Body of pancreas (tissue), 4 donors: ENCODE results near the gene SFPQ. TPM values are rescaled to one million over a fixed set of nuclear protein-coding genes. Genes with fewer than 3 reads are reported as not detected.

Experiments used
- ATAC-seq: fragments of 150-250 bp; one replicate; pipeline ENCODE4 v1.9.1; 2016
- DNase-seq, 4 donors: peaks; one replicate each; pipeline ENCODE4 v3.0.0-alpha.2; 2019
- H3K27ac ChIP-seq, 4 donors: fragments of 200-600 bp; sonication (generic); 1 replicate in 3 of 4; 2 replicates in 1 of 4; pipeline versions ENCODE4 v1.5.1 to v1.6.1; 2016 to 2019; ENCODE audit warnings: mild to moderate bottlenecking in 1 of 4, mixed read lengths in 1 of 4, moderate library complexity in 1 of 4
- H3K27me3 ChIP-seq, 2 donors: fragments of 200-600 bp; sonication (generic); one replicate each; pipeline ENCODE4 v1.6.0; 2016; ENCODE audit warnings: mild to moderate bottlenecking in 1 of 2
- H3K36me3 ChIP-seq, 2 donors: fragments of 200-600 bp; sonication (generic); replicated peaks in 1 of 2; 2 replicates each; pipeline ENCODE4 v1.5.1; 2016; ENCODE audit warnings: low read depth in 2 of 2; ENCODE audit not compliant: insufficient read depth in 1 of 2
- H3K4me1 ChIP-seq: fragments of 200-600 bp; sonication (generic); one replicate; pipeline ENCODE4 v1.6.0; 2016
- H3K4me3 ChIP-seq, 2 donors: fragments of 200-600 bp; sonication (generic); 1 replicate in 1 of 2; 2 replicates in 1 of 2; pipeline ENCODE4 v1.5.1; 2016 to 2019
- H3K9me3 ChIP-seq, 3 donors: fragments of 200-600 bp; sonication (generic); 1 replicate in 2 of 3; 2 replicates in 1 of 3; pipeline ENCODE4 v1.5.1; 2016
- POLR2A ChIP-seq, 3 donors: fragments of 450-650 bp; IDR thresholded peaks; one replicate each; pipeline ENCODE4 v1.6.1; 2016; ENCODE audit warnings: antibody characterized with exemption in 3 of 3, mild to moderate bottlenecking in 2 of 3
- WGBS, 2 donors: methylation state at CpG; one replicate each; pipeline ENCODE4 v1.1.5; 2017; 5-methylcytosine and 5-hydroxymethylcytosine counted together
- intact Hi-C: fragments of 100-400 bp; cut with DNase I; formaldehyde crosslinking; loops from one replicate; pipeline ENCODE4 v1.15.1; 2023
- total RNA-seq, 2 donors: library from RNA; depleted of rRNA; stranded (reverse); fragments of >200 nt; gene quantifications; one replicate each; pipeline ENCODE4 v1.1.0, GENCODE V29; 2016
- TF ChIP-seq, protein P1 (sequence below), 7 experiments: fragments of 450-650 bp in 4 of 7; fragments of 200-600 bp in 3 of 7; sonication (generic) in 3 of 7; IDR thresholded peaks; one replicate each; pipeline ENCODE4 v1.5.1; 2016 to 2019; ENCODE audit warnings: antibody characterized with exemption in 7 of 7

SFPQ gene
- total RNA-seq, 2 donors from 2014 or later = 163 to 170 TPM

DNA sequence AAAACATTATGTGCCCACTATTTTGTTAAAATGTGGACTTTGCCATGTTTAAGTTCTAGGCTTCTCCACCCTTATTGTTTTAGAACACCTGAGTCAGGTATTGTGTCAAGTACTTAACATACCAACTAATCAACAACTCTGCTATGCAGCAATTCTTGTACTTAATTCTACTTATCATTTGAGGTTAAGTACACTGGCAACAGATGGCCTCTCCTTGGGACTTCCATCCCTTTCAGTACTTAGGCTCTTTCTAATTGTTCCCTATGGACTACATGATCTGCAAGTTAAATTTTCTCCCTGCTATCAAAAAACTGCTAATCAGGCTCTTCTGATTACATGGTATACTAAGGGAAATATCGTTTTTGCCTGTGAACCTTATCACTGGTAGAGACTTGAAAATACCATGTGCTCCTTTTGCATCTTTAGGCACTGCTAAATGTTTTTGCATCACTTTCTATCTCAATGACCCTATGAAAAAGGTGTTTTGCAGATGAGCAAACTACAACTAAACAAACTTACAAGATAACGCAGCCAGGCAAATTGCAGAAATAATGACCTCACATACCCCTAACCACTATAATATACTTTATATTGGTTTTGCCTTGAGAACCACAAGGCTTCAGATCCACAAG is 18.9 kb downstream of the SFPQ start:
- Histone ChIP-seq H3K27ac (no peak overlapping the region), H3K9me3 (no peaks in the 10 kb centered on the region), H3K4me3 (no peak overlapping the region), H3K27me3 (no peaks in the 10 kb centered on the region), H3K36me3 (peaks cover 19 to 26% of the 10 kb centered on the region in 2 donors), H3K4me1 (peaks cover 7% of the 10 kb centered on the region)
- ATAC-seq (no peak), DNase-seq (no peak)
- TF ChIP-seq POLR2A (IDR thresholded peaks at IDR 0.05) = no peak
- TF ChIP-seq, protein P1, sequence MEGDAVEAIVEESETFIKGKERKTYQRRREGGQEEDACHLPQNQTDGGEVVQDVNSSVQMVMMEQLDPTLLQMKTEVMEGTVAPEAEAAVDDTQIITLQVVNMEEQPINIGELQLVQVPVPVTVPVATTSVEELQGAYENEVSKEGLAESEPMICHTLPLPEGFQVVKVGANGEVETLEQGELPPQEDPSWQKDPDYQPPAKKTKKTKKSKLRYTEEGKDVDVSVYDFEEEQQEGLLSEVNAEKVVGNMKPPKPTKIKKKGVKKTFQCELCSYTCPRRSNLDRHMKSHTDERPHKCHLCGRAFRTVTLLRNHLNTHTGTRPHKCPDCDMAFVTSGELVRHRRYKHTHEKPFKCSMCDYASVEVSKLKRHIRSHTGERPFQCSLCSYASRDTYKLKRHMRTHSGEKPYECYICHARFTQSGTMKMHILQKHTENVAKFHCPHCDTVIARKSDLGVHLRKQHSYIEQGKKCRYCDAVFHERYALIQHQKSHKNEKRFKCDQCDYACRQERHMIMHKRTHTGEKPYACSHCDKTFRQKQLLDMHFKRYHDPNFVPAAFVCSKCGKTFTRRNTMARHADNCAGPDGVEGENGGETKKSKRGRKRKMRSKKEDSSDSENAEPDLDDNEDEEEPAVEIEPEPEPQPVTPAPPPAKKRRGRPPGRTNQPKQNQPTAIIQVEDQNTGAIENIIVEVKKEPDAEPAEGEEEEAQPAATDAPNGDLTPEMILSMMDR (IDR thresholded peaks at IDR 0.05) = no peak
- WGBS, 2 donors = 45 to 50% methylated on average over 2 of the region's 2 CpGs
- intact Hi-C loops = no loop called here

- Histone ChIP-seq H3K4me1 (peaks cover 2% of the 10 kb centered on the region), H3K9me3 (no peaks in the 10 kb centered on the region), H3K36me3 (peaks cover 19 to 26% of the 10 kb centered on the region in 2 donors), H3K27me3 (no peaks in the 10 kb centered on the region), H3K4me3 (no peak overlapping the region), H3K27ac (no peak overlapping the region)
- WGBS, 2 donors = 47 to 61% methylated on average over 2 of the region's 2 CpGs
- no peak for TF ChIP-seq POLR2A (IDR thresholded peaks at IDR 0.05)
- TF ChIP-seq, protein P1 (IDR thresholded peaks at IDR 0.05) = no peak
- ATAC-seq (peak; percentile 12), DNase-seq (no peak)
- intact Hi-C loops = no loop called here
Measured at GRCh38 chr1:35173491-35173890, 19.5 kb downstream of the SFPQ start.

DNA sequence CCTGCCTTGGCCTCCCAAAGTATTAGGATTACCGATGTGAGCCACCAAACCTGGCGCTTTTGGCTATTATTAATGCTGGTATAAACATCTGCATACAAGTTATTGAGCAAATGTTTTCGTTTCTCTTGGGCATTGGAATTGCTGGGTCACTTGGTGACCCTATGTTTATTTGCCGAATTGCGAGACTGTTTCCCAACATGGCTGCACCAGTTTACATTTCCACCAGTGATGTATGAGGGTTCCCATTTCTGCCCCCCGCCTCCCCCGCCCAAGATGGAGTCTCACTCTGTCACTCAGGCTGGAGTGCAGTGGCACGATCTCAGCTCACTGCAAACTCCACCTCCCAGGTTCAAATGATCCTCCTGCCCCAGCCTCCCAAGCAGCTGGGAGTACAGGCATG is 20.9 kb downstream of the SFPQ start:
- H3K4me1 ChIP-seq = no peaks in the 10 kb centered on the region
- no peak for TF ChIP-seq POLR2A (IDR thresholded peaks at IDR 0.05)
- TF ChIP-seq, protein P1 (IDR thresholded peaks at IDR 0.05) = no peak
- H3K27ac ChIP-seq = no peak overlapping the region
- ATAC-seq = no peak
- H3K9me3 ChIP-seq = no peaks in the 10 kb centered on the region
- no peak for DNase-seq
- H3K4me3 ChIP-seq = no peak overlapping the region
- no peaks in the 10 kb centered on the region for H3K27me3 ChIP-seq
- intact Hi-C loops = no loop called here
- WGBS, 2 donors = 62 to 87% methylated on average over 6 to 7 of the region's 8 CpGs
- H3K36me3 ChIP-seq = peaks cover 14 to 19% of the 10 kb centered on the region in 2 donors

DNA sequence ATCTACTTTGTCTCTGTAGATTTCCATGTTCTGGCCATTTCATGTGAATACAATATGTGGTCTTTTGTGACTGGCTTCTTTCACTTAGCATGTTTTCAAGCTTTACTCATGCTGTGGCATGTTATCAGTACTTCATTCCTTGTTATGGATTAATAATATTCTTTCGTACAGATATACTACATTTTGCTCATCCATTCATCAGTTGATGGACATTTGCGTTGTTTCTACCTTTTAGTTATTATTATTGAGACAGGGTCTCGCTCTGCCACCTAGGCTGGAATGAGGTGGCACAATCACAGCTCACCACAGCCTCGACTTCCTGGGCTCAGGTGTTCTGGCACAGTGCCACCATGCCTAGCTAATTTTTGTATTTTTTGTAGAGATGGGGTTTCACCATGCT is 21.4 kb downstream of the SFPQ start:
- DNase-seq (no peak), ATAC-seq (no peak)
- H3K4me3 ChIP-seq = no peak overlapping the region
- TF ChIP-seq, protein P1 (IDR thresholded peaks at IDR 0.05) = no peak
- TF ChIP-seq POLR2A (IDR thresholded peaks at IDR 0.05) = no peak
- no peaks in the 10 kb centered on the region for H3K27me3 ChIP-seq
- H3K36me3 ChIP-seq = peaks cover 10 to 14% of the 10 kb centered on the region in 2 donors
- no peak overlapping the region for H3K27ac ChIP-seq
- H3K4me1 ChIP-seq = no peaks in the 10 kb centered on the region
- H3K9me3 ChIP-seq = no peaks in the 10 kb centered on the region
- intact Hi-C loops = no loop called here
- 76 to 82% methylated on average over 4 of the region's 4 CpGs for WGBS, 2 donors

GRCh38 chr1:35164893-35165292 is 28.1 kb downstream of the SFPQ start:
- Histone ChIP-seq H3K27ac (no peak overlapping the region), H3K9me3 (no peaks in the 10 kb centered on the region), H3K36me3 (no peaks in the 10 kb centered on the region), H3K27me3 (no peaks in the 10 kb centered on the region), H3K4me3 (no peak overlapping the region), H3K4me1 (no peaks in the 10 kb centered on the region)
- intact Hi-C loops = no loop called here
- TF ChIP-seq, protein P1 (IDR thresholded peaks at IDR 0.05) = no peak
- TF ChIP-seq POLR2A (IDR thresholded peaks at IDR 0.05) = no peak
- DNase-seq = no peak
- ATAC-seq = no peak
- 94 to 98% methylated on average over 3 of the region's 3 CpGs for WGBS, 2 donors
